BLaER1 (cell line): ENCODE measurements around the gene SHROOM4.

ENCODE experiments used
- H3K27ac ChIP-seq: shearing (Covaris generic); formaldehyde crosslinking; 2 replicates; pipeline ENCODE4 v1.8.1; 2022
- H3K27me3 ChIP-seq: shearing (Covaris generic); formaldehyde crosslinking; 2 replicates; pipeline ENCODE4 v1.8.1; 2022
- H3K36me3 ChIP-seq: shearing (Covaris generic); formaldehyde crosslinking; 2 replicates; pipeline ENCODE4 v1.8.1; 2022
- H3K4me1 ChIP-seq: shearing (Covaris generic); formaldehyde crosslinking; 2 replicates; pipeline ENCODE4 v1.8.1; 2022
- H3K4me2 ChIP-seq: shearing (Covaris generic); formaldehyde crosslinking; 2 replicates; pipeline ENCODE4 v1.8.1; 2022
- H3K4me3 ChIP-seq: shearing (Covaris generic); formaldehyde crosslinking; 2 replicates; pipeline ENCODE4 v1.8.1; 2022
- H3K9ac ChIP-seq: shearing (Covaris generic); formaldehyde crosslinking; 2 replicates; pipeline ENCODE4 v1.8.1; 2022
- H3K9me3 ChIP-seq: shearing (Covaris generic); formaldehyde crosslinking; 2 replicates; pipeline ENCODE4 v1.8.1; 2022
- H4K20me1 ChIP-seq: shearing (Covaris generic); formaldehyde crosslinking; 2 replicates; pipeline ENCODE4 v1.8.1; 2022
- Cebpa-rat ChIP-seq: shearing (Covaris generic); IDR thresholded peaks from 2 replicates; pipeline ENCODE4 v1.8.1; 2022

The SHROOM4 gene

GRCh38 chrX:50567636-50568035 is 246.4 kb downstream of the SHROOM4 start:
- H3K4me2 ChIP-seq, result no peak overlapping the region
- no peak for TF ChIP-seq Cebpa-rat
- no peak overlapping the region for H3K27ac ChIP-seq
- H4K20me1 ChIP-seq, result no peaks in the 10 kb centered on the region; the same call in 1 of the 2 replicates
- H3K9me3 ChIP-seq, result peaks cover 5% of the 10 kb centered on the region; the same call in 1 of the 2 replicates
- H3K4me1 ChIP-seq, result no peaks in the 10 kb centered on the region
- no peak overlapping the region for H3K4me3 ChIP-seq
- H3K36me3 ChIP-seq, result no peaks in the 10 kb centered on the region
- H3K27me3 ChIP-seq, result peaks cover 56% of the 10 kb centered on the region
- no peak overlapping the region for H3K9ac ChIP-seq

GRCh38 chrX:50565718-50566117 is 248.3 kb downstream of the SHROOM4 start:
- no peaks in the 10 kb centered on the region for H3K36me3 ChIP-seq
- no peak for TF ChIP-seq Cebpa-rat
- no peak overlapping the region for H3K27ac ChIP-seq
- no peaks in the 10 kb centered on the region for H3K9me3 ChIP-seq
- no peaks in the 10 kb centered on the region; the same call in 1 of the 2 replicates for H4K20me1 ChIP-seq
- no peak overlapping the region for H3K4me2 ChIP-seq
- no peak overlapping the region for H3K4me3 ChIP-seq
- peaks cover 57% of the 10 kb centered on the region for H3K27me3 ChIP-seq
- no peaks in the 10 kb centered on the region for H3K4me1 ChIP-seq
- H3K9ac ChIP-seq, result no peak overlapping the region
